MCF 10A (cell line): ENCODE data around the gene WDR7. TPM values are rescaled to one million over a fixed set of nuclear protein-coding genes. Genes with fewer than 3 reads are reported as not detected.

ENCODE experiments used
- BruUV-seq: library from RNA; stranded (reverse); fragments of 400-500 nt; replicated peaks from 2 replicates; lab custom pipeline; 2021; lab: Mats Ljungman, UMichigan
- CTCF ChIA-PET: fragments of 300-600 bp; sonication (Branson Sonifier 250); formaldehyde crosslinking; extraction: SDS; loops from one replicate; lab custom pipeline; 2021; ENCODE audit warnings: antibody characterized with exemption, inconsistent platforms; lab: Yijun Ruan, JAX
- POLR2A ChIA-PET: fragments of 300-600, 350-650 bp; sonication (Branson Sonifier 250); formaldehyde crosslinking; extraction: SDS; loops from one replicate; lab custom pipeline; 2020; ENCODE audit warnings: antibody characterized with exemption, inconsistent platforms; lab: Yijun Ruan, JAX
- DNase-seq: peaks from one replicate; pipeline ENCODE4 v3.0.0-alpha.2; 2018; ENCODE audit not compliant: unreplicated experiment
- H3K27ac Mint-ChIP-seq: one replicate; pipeline ENCODE4 v1.8.0; 2022; ENCODE audit warnings: mild to moderate bottlenecking, low read depth, mixed read lengths; ENCODE audit not compliant: unreplicated experiment
- H3K27me3 Mint-ChIP-seq: one replicate; pipeline ENCODE4 v1.8.0; 2022; ENCODE audit warnings: mixed read lengths; ENCODE audit not compliant: insufficient read depth, unreplicated experiment
- H3K36me3 Mint-ChIP-seq: one replicate; pipeline ENCODE4 v1.8.0; 2022; ENCODE audit warnings: mild to moderate bottlenecking, moderate library complexity, mixed read lengths; ENCODE audit not compliant: insufficient read depth, unreplicated experiment
- H3K4me1 Mint-ChIP-seq: one replicate; pipeline ENCODE4 v1.8.0; 2022; ENCODE audit warnings: mixed read lengths; ENCODE audit not compliant: insufficient read depth, unreplicated experiment
- H3K4me3 Mint-ChIP-seq: one replicate; pipeline ENCODE4 v1.8.0; 2022; ENCODE audit warnings: mild to moderate bottlenecking, moderate library complexity, mixed read lengths; ENCODE audit not compliant: unreplicated experiment
- H3K9me3 Mint-ChIP-seq: one replicate; pipeline ENCODE4 v1.8.0; 2022; ENCODE audit warnings: mixed read lengths; ENCODE audit not compliant: unreplicated experiment
- intact Hi-C: fragments of 100-400 bp; cut with micrococcal nuclease; formaldehyde crosslinking; loops from 2 replicates; pipeline ENCODE4 v1.14.1; 2022
- total RNA-seq: library from RNA; stranded (reverse); gene quantifications from 2 replicates; pipeline ENCODE4 v1.2.3, GENCODE V29; 2022
- TF ChIP-seq, protein P1 (sequence below): fragments of 200-600 bp; IDR thresholded peaks from one replicate; pipeline ENCODE4 v1.8.0; 2022; ENCODE audit warnings: antibody characterized with exemption, mild to moderate bottlenecking; ENCODE audit not compliant: unreplicated experiment

Gene WDR7
- total RNA-seq, 1 experiment from 2014 or later = 12.6 TPM

DNA sequence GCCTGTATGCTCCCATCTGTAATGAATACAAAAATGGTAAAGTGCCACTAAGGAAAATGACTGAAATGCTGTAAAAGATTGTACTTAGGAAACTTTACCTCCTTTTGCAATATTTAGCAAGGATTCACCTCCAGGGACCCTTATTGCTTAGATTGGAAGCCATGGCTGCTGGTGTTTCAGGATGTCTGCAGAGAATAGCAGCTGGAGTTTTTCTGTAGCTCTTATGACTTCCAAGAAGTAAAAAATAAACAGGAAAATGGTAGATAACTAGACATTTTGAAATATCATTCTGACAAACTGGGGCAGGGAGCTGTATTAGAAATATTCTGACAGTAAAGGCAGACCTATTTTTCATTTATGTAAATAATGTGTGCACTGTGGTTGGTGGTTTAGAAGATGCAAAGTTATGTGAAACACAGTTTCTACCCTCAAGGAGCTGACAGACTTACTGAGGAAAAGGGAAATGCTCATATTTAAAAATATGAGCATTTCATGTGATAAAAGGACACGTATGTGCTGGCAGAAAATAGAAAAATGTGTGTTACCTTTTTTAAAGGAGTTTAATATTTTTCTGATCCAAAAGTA is 270.8 kb downstream of the WDR7 start:
- Mint-ChIP-seq H3K4me1 (no peaks in the 10 kb centered on the region), H3K36me3 (no peaks in the 10 kb centered on the region), H3K27me3 (no peaks in the 10 kb centered on the region), H3K27ac (no peak overlapping the region), H3K9me3 (no peaks in the 10 kb centered on the region), H3K4me3 (no peak overlapping the region)
- TF ChIP-seq, protein P1, sequence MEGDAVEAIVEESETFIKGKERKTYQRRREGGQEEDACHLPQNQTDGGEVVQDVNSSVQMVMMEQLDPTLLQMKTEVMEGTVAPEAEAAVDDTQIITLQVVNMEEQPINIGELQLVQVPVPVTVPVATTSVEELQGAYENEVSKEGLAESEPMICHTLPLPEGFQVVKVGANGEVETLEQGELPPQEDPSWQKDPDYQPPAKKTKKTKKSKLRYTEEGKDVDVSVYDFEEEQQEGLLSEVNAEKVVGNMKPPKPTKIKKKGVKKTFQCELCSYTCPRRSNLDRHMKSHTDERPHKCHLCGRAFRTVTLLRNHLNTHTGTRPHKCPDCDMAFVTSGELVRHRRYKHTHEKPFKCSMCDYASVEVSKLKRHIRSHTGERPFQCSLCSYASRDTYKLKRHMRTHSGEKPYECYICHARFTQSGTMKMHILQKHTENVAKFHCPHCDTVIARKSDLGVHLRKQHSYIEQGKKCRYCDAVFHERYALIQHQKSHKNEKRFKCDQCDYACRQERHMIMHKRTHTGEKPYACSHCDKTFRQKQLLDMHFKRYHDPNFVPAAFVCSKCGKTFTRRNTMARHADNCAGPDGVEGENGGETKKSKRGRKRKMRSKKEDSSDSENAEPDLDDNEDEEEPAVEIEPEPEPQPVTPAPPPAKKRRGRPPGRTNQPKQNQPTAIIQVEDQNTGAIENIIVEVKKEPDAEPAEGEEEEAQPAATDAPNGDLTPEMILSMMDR = no peak
- no TSS peak for BruUV-seq
- no peak for DNase-seq
- ChIA-PET CTCF (interaction anchor here (0.5 to 0.8 kb wide), 2 partner anchors 404 to 942 kb away, joined by 3 to 4 read pairs; no protein-coding TSS in a partner anchor), POLR2A (no interaction called here)
- intact Hi-C loops = no loop called here

GRCh38 chr18:56926734-56927133 is 275.6 kb downstream of the WDR7 start:
- Mint-ChIP-seq H3K36me3 (no peaks in the 10 kb centered on the region), H3K4me3 (no peak overlapping the region), H3K27me3 (no peaks in the 10 kb centered on the region), H3K9me3 (no peaks in the 10 kb centered on the region), H3K27ac (no peak overlapping the region), H3K4me1 (no peaks in the 10 kb centered on the region)
- TF ChIP-seq, protein P1 = no peak
- no peak for DNase-seq
- no TSS peak for BruUV-seq
- intact Hi-C loops = no loop called here
- CTCF ChIA-PET = no interaction called here
- POLR2A ChIA-PET = interaction anchor here (0.6 kb wide), 1 partner anchor 1457 kb away, joined by 3 read pairs; no protein-coding TSS in a partner anchor

- TF ChIP-seq, protein P1 = no peak
- no peaks in the 10 kb centered on the region for H3K9me3 Mint-ChIP-seq
- no peak overlapping the region for H3K27ac Mint-ChIP-seq
- DNase-seq = no peak
- no peaks in the 10 kb centered on the region for H3K4me1 Mint-ChIP-seq
- intact Hi-C loops = no loop called here
- H3K27me3 Mint-ChIP-seq = no peaks in the 10 kb centered on the region
- POLR2A ChIA-PET = no interaction called here
- no TSS peak for BruUV-seq
- no peak overlapping the region for H3K4me3 Mint-ChIP-seq
- CTCF ChIA-PET = interaction anchor here (0.8 kb wide), 1 partner anchor 61 kb away, joined by 4 read pairs; no protein-coding TSS in a partner anchor
- no peaks in the 10 kb centered on the region for H3K36me3 Mint-ChIP-seq
Measured at GRCh38 chr18:56927786-56928185, 276.6 kb downstream of the WDR7 start.

GRCh38 chr18:56929886-56930285 is 278.7 kb downstream of the WDR7 start:
- no peaks in the 10 kb centered on the region for H3K27me3 Mint-ChIP-seq
- ChIA-PET CTCF (no interaction called here), POLR2A (no interaction called here)
- no peak for DNase-seq
- no peaks in the 10 kb centered on the region for H3K36me3 Mint-ChIP-seq
- no peaks in the 10 kb centered on the region for H3K9me3 Mint-ChIP-seq
- H3K27ac Mint-ChIP-seq = no peak overlapping the region
- TF ChIP-seq, protein P1 = no peak
- no TSS peak for BruUV-seq
- no peak overlapping the region for H3K4me3 Mint-ChIP-seq
- no peaks in the 10 kb centered on the region for H3K4me1 Mint-ChIP-seq
- intact Hi-C loops = no loop called here
